Activated CD8-positive, alpha-beta memory T cell treated with anti-CD3 and anti-CD28 coated beads, Interleukin-2, amount 50 U/mL, for 24 hours (primary cell): ENCODE data around the gene CNST.
"Not testable (repeated sequence)": the region's sequence is repeated elsewhere in the genome, so short reads cannot be mapped to it uniquely, and the experiment has no call there.

Experiments used
- DNase-seq: peaks from one replicate; pipeline ENCODE4 v3.0.0-alpha.2; 2020; ENCODE audit errors: extremely low read depth

The CNST gene

GRCh38 chr1:246559310-246559709 lies 6.9 kb upstream of the CNST start:
- DNase-seq, result no peak

GRCh38 chr1:246560833-246561232 lies 5.4 kb upstream of the CNST start:
- DNase-seq, result not testable (repeated sequence)

GRCh38 chr1:246564839-246565750 lies 1.2 kb upstream of the CNST start:
- DNase-seq, result no peak

- no peak for DNase-seq
Observed at GRCh38 chr1:246565751-246566127, 517 bp upstream of the CNST start.

GRCh38 chr1:246566813-246567645 lies 773 bp downstream of the CNST start:
- no peak for DNase-seq

- DNase-seq, result no peak
Observed at GRCh38 chr1:246567646-246568235, 1.5 kb downstream of the CNST start.

- DNase-seq, result no peak
Observed at GRCh38 chr1:246569248-246570238, 3.3 kb downstream of the CNST start.

GRCh38 chr1:246571309-246571708 lies 5.1 kb downstream of the CNST start:
- DNase-seq, result not testable (repeated sequence)

GRCh38 chr1:246571953-246572352 lies 5.7 kb downstream of the CNST start:
- DNase-seq, result no peak

GRCh38 chr1:246572785-246573184 lies 6.5 kb downstream of the CNST start:
- no peak for DNase-seq

GRCh38 chr1:246573491-246573890 lies 7.2 kb downstream of the CNST start:
- no peak for DNase-seq

- no peak for DNase-seq
Observed at GRCh38 chr1:246576709-246577032, 10.4 kb downstream of the CNST start.

GRCh38 chr1:246577082-246577719 lies 10.9 kb downstream of the CNST start:
- no peak for DNase-seq

- DNase-seq, result no peak
Observed at GRCh38 chr1:246577720-246578106, 11.5 kb downstream of the CNST start.

GRCh38 chr1:246579818-246580217 lies 13.6 kb downstream of the CNST start:
- no peak for DNase-seq

GRCh38 chr1:246580497-246581370 lies 14.5 kb downstream of the CNST start:
- DNase-seq, result no peak

GRCh38 chr1:246582301-246583055 lies 16.2 kb downstream of the CNST start:
- DNase-seq, result no peak

- no peak for DNase-seq
Observed at GRCh38 chr1:246583056-246583440, 16.8 kb downstream of the CNST start.
